Heart left ventricle (tissue), 16 donors: ENCODE results near the gene ANHX. TPM values are rescaled to one million over a fixed set of nuclear protein-coding genes. Genes with fewer than 3 reads are reported as not detected.

Experiments
- ATAC-seq, 4 donors: fragments of 200-7000 bp; cut with Tn5 transposase; one replicate each; pipeline ENCODE4 v1.9.1; 2020 to 2022; ENCODE audit warnings: moderate library complexity in 4 of 4, mild to moderate bottlenecking in 3 of 4, moderate number of reproducible peaks in 1 of 4
- DNase-seq, 5 donors: peaks; one replicate each; pipeline ENCODE4 v3.0.0-alpha.2; 2020
- H3K27ac ChIP-seq, 12 donors: fragments of 200-600 bp; sonication (generic) in 4 of 12; one replicate each; pipeline versions ENCODE4 v1.5.0 to v1.8.0; 2016 to 2022; ENCODE audit warnings: mild to moderate bottlenecking in 2 of 12
- H3K27me3 ChIP-seq, 9 donors: fragments of 200-600 bp; sonication (generic) in 2 of 9; one replicate each; pipeline versions ENCODE4 v1.5.1 to v1.8.0; 2016 to 2022; ENCODE audit warnings: mild to moderate bottlenecking in 3 of 9
- H3K36me3 ChIP-seq, 9 donors: fragments of 200-600 bp; sonication (generic) in 2 of 9; one replicate each; pipeline versions ENCODE4 v1.5.0 to v1.8.0; 2018 to 2022; ENCODE audit warnings: mild to moderate bottlenecking in 2 of 9
- H3K4me1 ChIP-seq, 12 donors: fragments of 200-600 bp; sonication (generic) in 4 of 12; one replicate each; pipeline versions ENCODE4 v1.5.0 to v1.8.0; 2016 to 2022; ENCODE audit warnings: mild to moderate bottlenecking in 3 of 12
- H3K4me3 ChIP-seq, 12 donors: fragments of 200-600 bp; sonication (generic) in 4 of 12; one replicate each; pipeline versions ENCODE4 v1.5.0 to v1.8.0; 2017 to 2022; ENCODE audit warnings: mild to moderate bottlenecking in 9 of 12, moderate library complexity in 4 of 12
- H3K9me3 ChIP-seq, 12 donors: fragments of 200-600 bp; sonication (generic) in 4 of 12; one replicate each; pipeline versions ENCODE4 v1.5.0 to v1.8.0; 2016 to 2022; ENCODE audit warnings: mild to moderate bottlenecking in 1 of 12
- CTCF ChIP-seq, 12 donors: fragments of 200-600 bp; sonication (generic) in 4 of 12; IDR thresholded peaks; one replicate each; pipeline versions ENCODE4 v1.5.0 to v1.8.0; 2018 to 2022; ENCODE audit warnings: antibody characterized with exemption in 12 of 12, mild to moderate bottlenecking in 5 of 12
- POLR2A ChIP-seq, 2 donors: fragments of 450-650 bp; IDR thresholded peaks; one replicate each; pipeline ENCODE4 v1.6.1; 2017; ENCODE audit warnings: antibody characterized with exemption in 2 of 2, mild to moderate bottlenecking in 2 of 2, moderate library complexity in 2 of 2
- WGBS, 4 donors: extraction: QIAGEN DNeasy Blood & Tissue Kit in 2 of 4; methylation state at CpG; one replicate each; pipeline versions ENCODE4 v1.1.5 to v1.1.7; 2013 to 2018; 5-methylcytosine and 5-hydroxymethylcytosine counted together
- intact Hi-C, 10 donors: fragments of 100-400 bp; cut with DNase I; formaldehyde crosslinking; loops; one replicate each; pipeline versions ENCODE4 v1.11.1 to v1.14.2; 2022
- polyA plus RNA-seq, 2 donors: library from polyadenylated mRNA; stranded (reverse); fragments of 200-250 nt; gene quantifications; one replicate each; pipeline ENCODE4 v1.2.3, GENCODE V29; 2013
- total RNA-seq, 9 donors: library from RNA; depleted of rRNA in 2 of 9; stranded (reverse); fragments of >200 nt in 2 of 9; fragmentation: NEBNext Ultra II Directional in 3 of 9; extraction: Animal tissue kit (Norgen Biotek cat#: 25700) in 3 of 9; gene quantifications; one replicate each; pipeline versions ENCODE4 v1.1.0 to v1.2.4, GENCODE V29; 2016 to 2023
- donor health status: ischemic (EF 13 %, LVEDD 7.1; RV severe dilation, severe dysfunction).
- donor health status: healthy with polysubstance abuse.
- donor health status: DM: no; HTN: yes; CAD: no.
- donor health status: DM: no; HTN: no; CAD: no.
- donor health status: ischemic (EF 25% LVEDD 6.9; RV normal size, moderate dysfunction).
- donor health status: ischemic (EF 25% LVEDD 5.7; RV mildly dilated, moderate dysfunction).
- donor health status: healthy.
- donor health status: DM: yes; HTN: yes; CAD: no.
- donor health status: ischemic (EF 35%, LVEDD 5.7; RV mildly dilated, moderate dysfunction).
- donor health status: nonischemic (EF 11% LVEDD 7.7; RV severe dilation, severe dysfunction).
- donor health status: DM: yes; HTN: yes; CAD: no.
- donor health status: PGD.
- donor health status: ischemic (EF 29% LVEDD 5.4; RV normal size, mild dysfunction).
- donor health status: nonischemic (EF 23%, LVEDD 6.1; RV moderate dilation, normal function).

ANHX gene
- total and polyA plus RNA-seq, 11 donors, result not detected

- no peaks in the 10 kb centered on the region for H3K27me3 ChIP-seq
- H3K27ac ChIP-seq, result no peak overlapping the region
- no peaks in the 10 kb centered on the region for H3K36me3 ChIP-seq
- intact Hi-C loops, result no loop called here
- no peak for DNase-seq
- no peak overlapping the region for H3K4me3 ChIP-seq
- ATAC-seq, result no peak
- peaks cover 0 to 89% (median 28%) of the 10 kb centered on the region in 12 donors for H3K9me3 ChIP-seq
- 82 to 95% (median 85%) methylated on average over 1 of the region's 1 CpG for WGBS, 4 donors
- H3K4me1 ChIP-seq, result no peaks in the 10 kb centered on the region
- TF ChIP-seq POLR2A (IDR thresholded peaks at IDR 0.05) (no peak), CTCF (IDR thresholded peaks at IDR 0.05) (no peak)
Measured at GRCh38 chr12:133172491-133172890, 63.2 kb downstream of the ANHX start.

Other genes starting within 250 kb of the ANHX start
- 1 to 10 TPM in 8 of 9 donors, under 1 TPM in 1; 0.60 to 6.7 (median 3.7) TPM for gene ZNF26, start 249.5 kb downstream of the ANHX start, total RNA-seq
- gene ZNF26, start 249.5 kb downstream of the ANHX start, polyA plus RNA-seq, result 1 to 10 TPM; 1.8 to 4.2 TPM
- 10 to 100 TPM; 11.0 to 24.0 (median 15.9) TPM for gene ZNF84, start 198.4 kb downstream of the ANHX start, total RNA-seq
- gene ZNF84, start 198.4 kb downstream of the ANHX start, polyA plus RNA-seq, result 1 to 10 TPM; 6.7 to 6.9 TPM
- 10 to 100 TPM in 2 of 9 donors, 1 to 10 TPM in 7; 6.5 to 13.0 (median 8.7) TPM for gene ZNF140, start 155.0 kb downstream of the ANHX start, total RNA-seq
- gene ZNF140, start 155.0 kb downstream of the ANHX start, polyA plus RNA-seq, result 10 to 100 TPM in 1 of 2 donors, 1 to 10 TPM in 1; 7.9 to 11.4 TPM
- 1 to 10 TPM in 5 of 9 donors, under 1 TPM in 4; 0.60 to 1.3 (median 1.0) TPM for gene ZNF891, start 105.6 kb downstream of the ANHX start, total RNA-seq
- under 1 TPM; 0.49 to 0.80 TPM for gene ZNF891, start 105.6 kb downstream of the ANHX start, polyA plus RNA-seq
- gene ZNF10, start 105.2 kb downstream of the ANHX start, total RNA-seq, result 1 to 10 TPM; 4.8 to 9.9 (median 8.1) TPM
- gene ZNF10, start 105.2 kb downstream of the ANHX start, polyA plus RNA-seq, result 1 to 10 TPM; 4.8 to 5.9 TPM
- 10 to 100 TPM in 5 of 9 donors, 1 to 10 TPM in 4; 8.1 to 15.5 (median 10.0) TPM for gene ZNF268, start 54.4 kb downstream of the ANHX start, total RNA-seq
- 1 to 10 TPM; 2.6 to 6.8 TPM for gene ZNF268, start 54.4 kb downstream of the ANHX start, polyA plus RNA-seq